H54 (cell line): ENCODE results near the gene C1orf174.

ENCODE experiments used
- DNase-seq: peaks from one replicate; pipeline ENCODE4 v3.0.0; 2011; ENCODE audit warnings: low spot score, mixed read lengths; ENCODE audit not compliant: insufficient read length
- FAIRE-seq: peaks from 3 replicates; lab custom pipeline; 2011; peaks lifted over from hg19 to GRCh38; lab: Jason Lieb, UNC
- POLR2A ChIP-seq: IDR thresholded peaks from 2 replicates; pipeline ENCODE4 v1.6.1; 2011; ENCODE audit warnings: low read depth, mild to moderate bottlenecking, low read length

The C1orf174 gene

GRCh38 chr1:3902111-3902511 is 2.0 kb upstream of the C1orf174 start:
- no peak for DNase-seq
- no peak for TF ChIP-seq POLR2A
- no peak for FAIRE-seq

GRCh38 chr1:3900969-3901529 is 977 bp upstream of the C1orf174 start:
- DNase-seq (peak; percentile 81), FAIRE-seq (peak; percentile 89)
- TF ChIP-seq POLR2A, result peak; percentile 36; the same call in 1 of the 2 replicates

- no peak for FAIRE-seq
- TF ChIP-seq POLR2A, result no peak
- DNase-seq, result no peak
Measured at GRCh38 chr1:3899754-3900149, 320 bp downstream of the C1orf174 start.

GRCh38 chr1:3898994-3899753 is 898 bp downstream of the C1orf174 start:
- DNase-seq (peak; percentile 29), FAIRE-seq (no peak)
- TF ChIP-seq POLR2A, result no peak

GRCh38 chr1:3898475-3898735 is 1.7 kb downstream of the C1orf174 start:
- no peak for DNase-seq
- FAIRE-seq, result no peak
- TF ChIP-seq POLR2A, result no peak

GRCh38 chr1:3896396-3897000 is 3.6 kb downstream of the C1orf174 start:
- DNase-seq, result no peak
- FAIRE-seq, result no peak
- TF ChIP-seq POLR2A, result no peak

- no peak for FAIRE-seq
- TF ChIP-seq POLR2A, result no peak
- DNase-seq, result no peak
Measured at GRCh38 chr1:3895951-3896325, 4.1 kb downstream of the C1orf174 start.

GRCh38 chr1:3895279-3895950 is 4.7 kb downstream of the C1orf174 start:
- no peak for TF ChIP-seq POLR2A
- DNase-seq (no peak), FAIRE-seq (no peak)

GRCh38 chr1:3894626-3895278 is 5.3 kb downstream of the C1orf174 start:
- DNase-seq (no peak), FAIRE-seq (no peak)
- TF ChIP-seq POLR2A, result no peak

GRCh38 chr1:3893190-3893589 is 6.9 kb downstream of the C1orf174 start:
- no peak for TF ChIP-seq POLR2A
- no peak for FAIRE-seq
- no peak for DNase-seq

- no peak for TF ChIP-seq POLR2A
- no peak for FAIRE-seq
- no peak for DNase-seq
Measured at GRCh38 chr1:3892748-3893147, 7.3 kb downstream of the C1orf174 start.

GRCh38 chr1:3891329-3891865 is 8.7 kb downstream of the C1orf174 start:
- FAIRE-seq, result no peak
- DNase-seq, result no peak
- no peak for TF ChIP-seq POLR2A

- no peak for DNase-seq
- no peak for TF ChIP-seq POLR2A
- no peak for FAIRE-seq
Measured at GRCh38 chr1:3890389-3891328, 9.4 kb downstream of the C1orf174 start.
